ENCODE results near the gene SFT2D2. TPM values are rescaled to one million over a fixed set of nuclear protein-coding genes. Genes with fewer than 3 reads are reported as not detected.

The SFT2D2 gene
- total and polyA plus RNA-seq, 9 donors, result 6.1 to 15.7 (median 8.1) TPM

DNA sequence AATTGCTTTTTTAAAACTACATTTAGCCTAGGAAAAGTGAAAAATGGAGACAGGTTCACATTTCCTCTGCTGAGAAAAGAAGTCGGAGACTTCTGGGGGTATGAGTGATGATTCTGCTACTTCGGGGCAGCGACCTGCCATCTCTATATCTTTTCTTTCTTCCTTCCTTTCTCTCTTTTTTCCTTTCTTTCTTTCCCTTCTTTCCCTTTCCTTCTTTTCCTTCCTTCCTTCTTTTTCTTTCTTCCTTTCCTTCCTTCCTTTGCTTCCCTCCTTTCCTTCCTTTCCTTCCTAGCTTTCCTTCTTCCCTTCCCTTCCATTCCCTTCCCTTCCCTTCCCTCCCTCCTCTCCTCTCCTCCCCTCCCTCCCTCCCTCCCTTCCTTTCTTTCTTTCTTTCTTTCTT is 72.6 kb downstream of the SFT2D2 start:
- 90% methylated on average over 2 of the region's 3 CpGs for WGBS (ENCODE audit: insufficient coverage)
- H3K4me3 ChIP-seq (ENCODE audit: low read length), result no peak overlapping the region
- H3K27ac ChIP-seq (ENCODE audit: low read length), result no peak overlapping the region
- no peaks in the 10 kb centered on the region for H3K9me3 ChIP-seq (replicated peaks; ENCODE audit: control insufficient read depth, low read depth, low read length)
- H3K36me3 ChIP-seq (ENCODE audit: control insufficient read depth, insufficient read depth, low read length), result no peaks in the 10 kb centered on the region
- H3K27me3 ChIP-seq (ENCODE audit: control insufficient read depth, insufficient read depth, low read length), result no peaks in the 10 kb centered on the region
- no peak for DNase-seq
- no peaks in the 10 kb centered on the region for H3K4me1 ChIP-seq (ENCODE audit: control insufficient read depth, insufficient read depth, low read length)

- Histone ChIP-seq H3K4me3 (ENCODE audit: low read length) (no peak overlapping the region), H3K27ac (ENCODE audit: low read length) (no peak overlapping the region), H3K9me3 (replicated peaks; ENCODE audit: control insufficient read depth, low read depth, low read length) (no peaks in the 10 kb centered on the region), H3K4me1 (ENCODE audit: control insufficient read depth, insufficient read depth, low read length) (no peaks in the 10 kb centered on the region), H3K36me3 (ENCODE audit: control insufficient read depth, insufficient read depth, low read length) (no peaks in the 10 kb centered on the region), H3K27me3 (ENCODE audit: control insufficient read depth, insufficient read depth, low read length) (no peaks in the 10 kb centered on the region)
- no peak for DNase-seq
- WGBS (ENCODE audit: insufficient coverage), result 77% methylated on average over 2 of the region's 2 CpGs
Observed at GRCh38 chr1:168300626-168301025, 74.8 kb downstream of the SFT2D2 start.

DNA sequence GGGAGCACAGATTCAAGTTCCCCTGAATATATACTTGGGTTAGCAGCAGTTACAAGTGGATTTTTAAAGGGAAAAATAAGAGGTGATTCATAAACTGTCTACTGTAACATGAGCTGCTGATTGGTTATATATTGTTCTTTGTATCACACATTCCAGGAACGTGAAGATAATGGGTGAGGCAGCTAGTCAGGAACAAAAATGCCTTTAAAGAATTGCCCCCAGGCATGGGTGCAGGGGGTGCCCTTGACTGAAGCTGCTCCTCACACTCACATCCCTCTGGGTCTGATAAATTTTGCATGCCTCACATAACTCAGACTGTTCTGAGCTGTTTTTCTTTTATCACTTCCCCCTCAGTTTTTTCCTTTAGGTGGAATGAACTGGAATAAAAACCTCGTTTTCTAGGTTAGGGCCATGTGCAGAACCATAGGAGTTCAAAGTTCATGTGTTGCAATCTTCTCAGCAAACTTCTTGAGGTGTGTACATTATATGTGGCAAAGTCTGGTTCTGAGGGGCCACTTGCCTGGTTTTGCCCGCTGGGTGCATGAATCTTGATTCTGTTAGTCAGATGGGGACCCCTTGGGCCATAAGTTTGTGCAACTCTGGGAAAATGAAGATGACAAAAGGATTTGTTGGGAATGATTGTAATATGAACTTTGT is 76.0 kb downstream of the SFT2D2 start:
- no peaks in the 10 kb centered on the region for H3K27me3 ChIP-seq (ENCODE audit: control insufficient read depth, insufficient read depth, low read length)
- 70% methylated on average over 2 of the region's 3 CpGs for WGBS (ENCODE audit: insufficient coverage)
- H3K36me3 ChIP-seq (ENCODE audit: control insufficient read depth, insufficient read depth, low read length), result no peaks in the 10 kb centered on the region
- no peak overlapping the region for H3K27ac ChIP-seq (ENCODE audit: low read length)
- no peak for DNase-seq
- no peaks in the 10 kb centered on the region for H3K9me3 ChIP-seq (replicated peaks; ENCODE audit: control insufficient read depth, low read depth, low read length)
- no peaks in the 10 kb centered on the region for H3K4me1 ChIP-seq (ENCODE audit: control insufficient read depth, insufficient read depth, low read length)
- H3K4me3 ChIP-seq (ENCODE audit: low read length), result no peak overlapping the region

Other genes starting within 250 kb of the SFT2D2 start
- 9.8 TPM for gene GPR161, start 89.1 kb upstream of the SFT2D2 start, total RNA-seq
- gene GPR161, start 89.1 kb upstream of the SFT2D2 start, polyA plus RNA-seq (ENCODE audit: insufficient read depth in 1 of 8, insufficient read length in 8 of 8, low replicate concordance in 1 of 8), result 10 to 100 TPM; 10.5 to 20.8 (median 15.6) TPM
- gene TIPRL, start 47.0 kb upstream of the SFT2D2 start, total RNA-seq, result 30.9 TPM
- 10 to 100 TPM; 26.2 to 36.1 (median 32.4) TPM for gene TIPRL, start 47.0 kb upstream of the SFT2D2 start, polyA plus RNA-seq (ENCODE audit: insufficient read depth in 1 of 8, insufficient read length in 8 of 8, low replicate concordance in 1 of 8)
- 0.80 TPM for gene TBX19, start 54.9 kb downstream of the SFT2D2 start, total RNA-seq
- gene TBX19, start 54.9 kb downstream of the SFT2D2 start, polyA plus RNA-seq (ENCODE audit: insufficient read depth in 1 of 8, insufficient read length in 8 of 8, low replicate concordance in 1 of 8), result 1 to 10 TPM; 1.2 to 1.9 (median 1.5) TPM